ENCODE measurements around the gene ANKRD52. TPM values are rescaled to one million over a fixed set of nuclear protein-coding genes. Genes with fewer than 3 reads are reported as not detected.
A peak's percentile ranks its signal among the peaks of the same experiment; 100 is the strongest.

Gene ANKRD52
- total and polyA plus RNA-seq, 9 of the 15 experiments (the other 6 are each of a cell fraction or from before 2014, with no cell fraction given): 0.52 to 46.8 (median 7.9) TPM

DNA sequence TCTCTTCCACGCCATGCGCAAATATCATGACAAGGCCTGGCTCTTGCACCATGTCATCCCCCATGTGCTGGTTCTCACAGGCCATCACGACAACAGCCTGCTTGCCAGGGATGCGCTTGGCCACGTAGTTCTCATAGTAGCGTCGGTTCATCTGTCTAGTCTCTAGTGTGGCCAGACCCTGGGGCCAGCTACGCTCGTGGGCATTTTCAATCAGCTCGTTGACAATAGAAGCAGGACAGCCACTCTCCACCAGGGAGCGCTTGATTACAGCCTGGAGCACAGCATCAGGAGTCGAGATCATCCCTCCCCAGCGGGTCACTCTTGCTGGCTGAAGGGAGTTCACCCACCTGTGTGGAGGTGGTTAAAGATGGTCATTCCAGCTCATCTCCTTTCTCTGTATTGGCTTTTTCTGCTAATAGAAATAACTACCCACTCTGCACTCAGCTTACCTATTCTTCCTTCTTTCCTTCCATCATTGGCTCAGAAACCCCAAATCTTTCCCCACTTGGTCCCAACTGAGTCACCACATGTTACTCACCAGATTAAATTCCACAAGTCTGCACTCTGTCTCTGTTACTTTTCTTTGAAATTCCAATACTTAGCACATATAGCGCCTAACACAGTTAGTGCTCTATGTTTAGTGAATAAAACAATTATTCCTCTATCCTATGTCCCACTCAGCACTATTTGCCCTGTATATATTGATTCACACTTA is 51.6 kb downstream of the ANKRD52 start (continued):
- TF ChIP-seq ZNF79 (CRISPR knock-in tag; IDR thresholded peaks at IDR 0.05; ENCODE audit: low read depth) (no peak), ZFP91 (CRISPR knock-in tag; IDR thresholded peaks at IDR 0.05) (no peak), POLR2A (conservative IDR thresholded peaks at IDR 0.05) (no peak), ZNF253 (CRISPR knock-in tag; conservative IDR thresholded peaks at IDR 0.05) (no peak), ZKSCAN8 (CRISPR knock-in tag; IDR thresholded peaks at IDR 0.05) (no peak), RNF2 (IDR thresholded peaks at IDR 0.05) (no peak), COPS2 (conservative IDR thresholded peaks at IDR 0.05) (no peak), HMBOX1 (IDR thresholded peaks at IDR 0.05) (no peak), GTF2E2 (tag; IDR thresholded peaks at IDR 0.05) (no peak), RBFOX2 (IDR thresholded peaks at IDR 0.05; ENCODE audit: low read depth, low read length) (0 out of 2 replicates have a peak, but pooled peaks have one; percentile 25), ZNF384 (IDR thresholded peaks at IDR 0.05; ENCODE audit: low read depth, low read length) (no peak), HNRNPH1 (optimal IDR thresholded peaks at IDR 0.05; ENCODE audit: low read depth, low read length) (no peak), ZFX (CRISPR knock-in tag; IDR thresholded peaks at IDR 0.05) (no peak), ZNF134 (CRISPR knock-in tag; conservative IDR thresholded peaks at IDR 0.05) (no peak), THAP7 (CRISPR knock-in tag; IDR thresholded peaks at IDR 0.05) (no peak), ZSCAN32 (CRISPR knock-in tag; IDR thresholded peaks at IDR 0.05) (no peak), RCOR1 (IDR thresholded peaks at IDR 0.05; ENCODE audit: borderline replicate concordance in 1 of 2, low read depth in 2 of 2, low read length in 2 of 2) (0 out of 4 replicates have a peak, but pooled peaks of 1 of the 2 experiments have one; percentile 53)
- TF ChIP-seq, protein P1, sequence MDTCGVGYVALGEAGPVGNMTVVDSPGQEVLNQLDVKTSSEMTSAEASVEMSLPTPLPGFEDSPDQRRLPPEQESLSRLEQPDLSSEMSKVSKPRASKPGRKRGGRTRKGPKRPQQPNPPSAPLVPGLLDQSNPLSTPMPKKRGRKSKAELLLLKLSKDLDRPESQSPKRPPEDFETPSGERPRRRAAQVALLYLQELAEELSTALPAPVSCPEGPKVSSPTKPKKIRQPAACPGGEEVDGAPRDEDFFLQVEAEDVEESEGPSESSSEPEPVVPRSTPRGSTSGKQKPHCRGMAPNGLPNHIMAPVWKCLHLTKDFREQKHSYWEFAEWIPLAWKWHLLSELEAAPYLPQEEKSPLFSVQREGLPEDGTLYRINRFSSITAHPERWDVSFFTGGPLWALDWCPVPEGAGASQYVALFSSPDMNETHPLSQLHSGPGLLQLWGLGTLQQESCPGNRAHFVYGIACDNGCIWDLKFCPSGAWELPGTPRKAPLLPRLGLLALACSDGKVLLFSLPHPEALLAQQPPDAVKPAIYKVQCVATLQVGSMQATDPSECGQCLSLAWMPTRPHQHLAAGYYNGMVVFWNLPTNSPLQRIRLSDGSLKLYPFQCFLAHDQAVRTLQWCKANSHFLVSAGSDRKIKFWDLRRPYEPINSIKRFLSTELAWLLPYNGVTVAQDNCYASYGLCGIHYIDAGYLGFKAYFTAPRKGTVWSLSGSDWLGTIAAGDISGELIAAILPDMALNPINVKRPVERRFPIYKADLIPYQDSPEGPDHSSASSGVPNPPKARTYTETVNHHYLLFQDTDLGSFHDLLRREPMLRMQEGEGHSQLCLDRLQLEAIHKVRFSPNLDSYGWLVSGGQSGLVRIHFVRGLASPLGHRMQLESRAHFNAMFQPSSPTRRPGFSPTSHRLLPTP (IDR thresholded peaks at IDR 0.05; ENCODE audit: borderline replicate concordance, extremely low read depth, insufficient read length): no peak
- TF ChIP-seq, protein P2, sequence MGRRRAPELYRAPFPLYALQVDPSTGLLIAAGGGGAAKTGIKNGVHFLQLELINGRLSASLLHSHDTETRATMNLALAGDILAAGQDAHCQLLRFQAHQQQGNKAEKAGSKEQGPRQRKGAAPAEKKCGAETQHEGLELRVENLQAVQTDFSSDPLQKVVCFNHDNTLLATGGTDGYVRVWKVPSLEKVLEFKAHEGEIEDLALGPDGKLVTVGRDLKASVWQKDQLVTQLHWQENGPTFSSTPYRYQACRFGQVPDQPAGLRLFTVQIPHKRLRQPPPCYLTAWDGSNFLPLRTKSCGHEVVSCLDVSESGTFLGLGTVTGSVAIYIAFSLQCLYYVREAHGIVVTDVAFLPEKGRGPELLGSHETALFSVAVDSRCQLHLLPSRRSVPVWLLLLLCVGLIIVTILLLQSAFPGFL (CRISPR knock-in tag; IDR thresholded peaks at IDR 0.05): no peak
- TF ChIP-seq, protein P3, sequence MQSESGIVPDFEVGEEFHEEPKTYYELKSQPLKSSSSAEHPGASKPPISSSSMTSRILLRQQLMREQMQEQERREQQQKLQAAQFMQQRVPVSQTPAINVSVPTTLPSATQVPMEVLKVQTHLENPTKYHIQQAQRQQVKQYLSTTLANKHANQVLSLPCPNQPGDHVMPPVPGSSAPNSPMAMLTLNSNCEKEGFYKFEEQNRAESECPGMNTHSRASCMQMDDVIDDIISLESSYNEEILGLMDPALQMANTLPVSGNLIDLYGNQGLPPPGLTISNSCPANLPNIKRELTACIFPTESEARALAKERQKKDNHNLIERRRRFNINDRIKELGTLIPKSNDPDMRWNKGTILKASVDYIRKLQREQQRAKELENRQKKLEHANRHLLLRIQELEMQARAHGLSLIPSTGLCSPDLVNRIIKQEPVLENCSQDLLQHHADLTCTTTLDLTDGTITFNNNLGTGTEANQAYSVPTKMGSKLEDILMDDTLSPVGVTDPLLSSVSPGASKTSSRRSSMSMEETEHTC (IDR thresholded peaks at IDR 0.05): no peak

Measured in K562 (cell line).